Adipose tissue (tissue), 3 donors: Measurements from ENCODE around the gene NFIX. TPM values are rescaled to one million over a fixed set of nuclear protein-coding genes. Genes with fewer than 3 reads are reported as not detected.

ENCODE experiments used
- H3K27ac ChIP-seq: one replicate; pipeline ENCODE4 v1.5.1; 2013; ENCODE audit warnings: low read depth, low read length
- WGBS, 3 donors: extraction: QIAGEN DNeasy Blood & Tissue Kit; methylation state at CpG; one replicate each; pipeline ENCODE4 v1.1.7; 2013; 5-methylcytosine and 5-hydroxymethylcytosine counted together
- polyA plus RNA-seq, 3 donors: library from polyadenylated mRNA; stranded (reverse); fragments of 200-250 nt; gene quantifications; one replicate each; pipeline ENCODE4 v1.2.3, GENCODE V29; 2013
- donor health status: healthy with polysubstance abuse.
- donor health status: Bipolar disorder and iron deficiency.
- donor health status: healthy.

The NFIX gene
- polyA plus RNA-seq, 3 donors: 12.3 to 88.6 (median 77.6) TPM

GRCh38 chr19:13117772-13118423 lies 122.6 kb downstream of the NFIX start, which contains the start of gene NACC1:
Gene NACC1 (plus strand): TSS chr19:13118264. CDS start chr19:13135208, 16,944 bp downstream.
- WGBS, 3 donors: 2 to 3% (median 3%) methylated on average over 39 to 65 of the region's 65 CpGs

GRCh38 chr19:13118424-13119193 lies 123.3 kb downstream of the NFIX start:
- 0 to 1% (median 1%) methylated on average over 35 to 57 of the region's 57 CpGs for WGBS, 3 donors
- no peak overlapping the region for H3K27ac ChIP-seq

More at GRCh38 chr19:13117772-13118423, 122.6 kb downstream of the NFIX start, which contains the start of gene NACC1:
- no peak within 1 kb of the TSS for H3K27ac ChIP-seq

GRCh38 chr19:13119627-13120026 lies 124.4 kb downstream of the NFIX start:
- WGBS, 3 donors: 63 to 83% (median 66%) methylated on average over 8 of the region's 8 CpGs
- H3K27ac ChIP-seq: no peak overlapping the region

- WGBS, 3 donors: 78 to 83% (median 83%) methylated on average over 9 of the region's 9 CpGs
Observed at GRCh38 chr19:13120031-13120430, 124.8 kb downstream of the NFIX start.

GRCh38 chr19:13120817-13121216 lies 125.5 kb downstream of the NFIX start:
- 73 to 80% (median 76%) methylated on average over 10 of the region's 10 CpGs for WGBS, 3 donors
- H3K27ac ChIP-seq: no peak overlapping the region

More at GRCh38 chr19:13120031-13120430, 124.8 kb downstream of the NFIX start:
- no peak overlapping the region for H3K27ac ChIP-seq

- H3K27ac ChIP-seq: no peak overlapping the region
- 79 to 84% (median 80%) methylated on average over 18 of the region's 18 CpGs for WGBS, 3 donors
Observed at GRCh38 chr19:13121551-13122274, 126.4 kb downstream of the NFIX start.

GRCh38 chr19:13122275-13122878 lies 127.1 kb downstream of the NFIX start:
- no peak overlapping the region for H3K27ac ChIP-seq
- WGBS, 3 donors: 74 to 90% (median 83%) methylated on average over 13 of the region's 13 CpGs

- 90 to 93% (median 91%) methylated on average over 20 of the region's 20 CpGs for WGBS, 3 donors
- no peak overlapping the region for H3K27ac ChIP-seq
Observed at GRCh38 chr19:13122980-13123957, 128.0 kb downstream of the NFIX start.

- WGBS, 3 donors: 78 to 91% (median 89%) methylated on average over 8 to 9 of the region's 9 CpGs
- H3K27ac ChIP-seq: no peak overlapping the region
Observed at GRCh38 chr19:13127051-13127450, 131.8 kb downstream of the NFIX start.

GRCh38 chr19:13127811-13128575 lies 132.7 kb downstream of the NFIX start:
- 86 to 94% (median 90%) methylated on average over 6 of the region's 6 CpGs for WGBS, 3 donors
- no peak overlapping the region for H3K27ac ChIP-seq

GRCh38 chr19:13128583-13128982 lies 133.3 kb downstream of the NFIX start:
- H3K27ac ChIP-seq: no peak overlapping the region
- WGBS, 3 donors: 38 to 78% (median 67%) methylated on average over 1 of the region's 1 CpG

GRCh38 chr19:13129384-13129783 lies 134.1 kb downstream of the NFIX start:
- WGBS, 3 donors: 94 to 96% (median 94%) methylated on average over 9 of the region's 9 CpGs
- no peak overlapping the region for H3K27ac ChIP-seq

- WGBS, 3 donors: 73 to 96% (median 93%) methylated on average over 3 of the region's 3 CpGs
- no peak overlapping the region for H3K27ac ChIP-seq
Observed at GRCh38 chr19:13130886-13131490, 135.7 kb downstream of the NFIX start.

- WGBS, 3 donors: 69 to 86% (median 80%) methylated on average over 8 of the region's 8 CpGs
- H3K27ac ChIP-seq: no peak overlapping the region
Observed at GRCh38 chr19:13132471-13133180, 137.4 kb downstream of the NFIX start.

- H3K27ac ChIP-seq: no peak overlapping the region
- WGBS, 3 donors: 68 to 76% (median 69%) methylated on average over 12 of the region's 12 CpGs
Observed at GRCh38 chr19:13133241-13133870, 138.1 kb downstream of the NFIX start.
